NCI-H1436 treated with DMSO at 0.1 percent for 48 hours (cell line): ENCODE results near the gene RGS7.

ENCODE experiments used
- DNase-seq: peaks from one replicate; lab custom pipeline; 2025; lab: John Stamatoyannopoulos, UW

Gene RGS7

DNA sequence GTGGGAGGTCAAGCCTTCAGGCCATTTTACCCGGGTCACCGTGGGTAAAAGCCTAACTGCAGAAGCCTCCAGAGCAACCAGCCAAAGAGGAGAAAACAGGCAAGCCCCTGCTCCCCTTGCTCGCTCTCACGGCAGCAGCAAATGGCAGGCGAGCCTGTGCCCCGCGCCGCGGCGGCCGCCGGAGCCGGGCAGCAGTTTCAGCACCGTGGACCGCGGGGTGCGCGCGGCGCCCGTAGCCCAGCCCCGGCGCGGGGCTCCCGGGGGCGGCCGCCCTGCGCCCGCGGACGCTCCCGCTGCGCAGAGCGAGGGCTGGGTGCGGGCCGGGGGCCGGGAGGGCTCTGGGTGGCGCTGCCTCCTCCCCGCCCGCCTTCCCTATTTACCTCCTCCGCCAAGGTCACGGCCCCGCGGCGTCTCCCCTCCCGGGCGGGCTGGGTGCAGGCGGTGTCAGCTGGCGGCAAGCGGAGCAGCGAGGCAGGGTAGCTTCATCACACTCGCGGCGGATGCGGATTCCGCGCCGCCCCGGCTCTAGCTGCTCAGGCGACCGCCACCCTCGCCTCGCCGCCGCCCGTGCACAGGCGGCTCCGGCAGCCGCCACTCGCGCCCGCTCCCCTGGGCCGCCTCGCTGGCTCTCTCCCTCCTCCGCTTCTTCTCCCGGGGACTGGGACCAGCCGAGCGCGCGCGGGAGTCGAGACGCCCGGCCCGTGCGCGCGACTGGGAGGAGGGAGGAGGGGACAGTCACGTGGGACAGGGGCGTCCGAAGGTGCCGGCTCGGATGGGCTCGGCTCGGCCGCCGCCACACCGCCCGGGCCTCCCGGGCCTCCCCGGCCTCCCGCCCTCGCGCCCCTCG, at the start of gene RGS7:
Gene RGS7 (minus strand): TSS at position 687 of the 847 bp plus-strand sequence.
- peak; percentile 44 for DNase-seq

DNA sequence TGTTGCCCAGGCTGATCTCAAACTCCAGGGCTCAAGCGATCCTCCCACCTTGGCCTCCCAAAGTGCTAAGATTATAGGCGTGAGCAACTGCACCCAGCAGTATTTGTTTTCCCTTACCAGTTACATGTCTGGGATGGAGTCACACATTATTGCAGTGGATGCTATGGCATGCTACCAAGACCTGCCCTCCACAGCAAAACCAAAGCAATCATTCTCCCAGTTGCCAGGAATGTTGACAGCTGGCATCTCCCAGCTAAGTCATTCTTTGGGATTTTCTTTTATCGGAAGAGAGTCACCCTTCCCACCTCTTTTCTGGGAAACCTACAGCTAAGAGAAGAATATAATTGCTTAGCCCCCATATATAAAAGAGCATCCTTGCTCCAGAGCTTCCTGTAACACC, 49.4 kb upstream of the RGS7 start:
- no peak for DNase-seq

DNA sequence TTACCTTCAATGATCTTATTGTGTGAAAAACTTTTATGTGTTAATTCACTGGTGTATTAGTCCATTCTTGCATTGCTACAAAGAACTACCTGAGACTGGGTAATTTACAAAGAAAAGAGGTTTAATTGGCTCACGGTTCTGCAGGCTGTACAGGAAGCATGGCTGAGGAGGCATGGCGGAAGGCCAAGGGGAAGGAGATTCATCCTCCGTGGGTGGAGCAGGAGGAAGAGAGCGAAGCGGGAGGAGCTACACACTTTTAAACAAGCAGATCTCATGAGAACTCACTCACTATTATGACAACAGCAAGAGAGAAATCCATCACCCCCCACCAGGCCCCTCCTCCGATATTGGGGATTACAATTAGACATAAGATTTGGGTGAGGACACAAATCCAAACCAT, 44.2 kb upstream of the RGS7 start:
- DNase-seq, result no peak

DNA sequence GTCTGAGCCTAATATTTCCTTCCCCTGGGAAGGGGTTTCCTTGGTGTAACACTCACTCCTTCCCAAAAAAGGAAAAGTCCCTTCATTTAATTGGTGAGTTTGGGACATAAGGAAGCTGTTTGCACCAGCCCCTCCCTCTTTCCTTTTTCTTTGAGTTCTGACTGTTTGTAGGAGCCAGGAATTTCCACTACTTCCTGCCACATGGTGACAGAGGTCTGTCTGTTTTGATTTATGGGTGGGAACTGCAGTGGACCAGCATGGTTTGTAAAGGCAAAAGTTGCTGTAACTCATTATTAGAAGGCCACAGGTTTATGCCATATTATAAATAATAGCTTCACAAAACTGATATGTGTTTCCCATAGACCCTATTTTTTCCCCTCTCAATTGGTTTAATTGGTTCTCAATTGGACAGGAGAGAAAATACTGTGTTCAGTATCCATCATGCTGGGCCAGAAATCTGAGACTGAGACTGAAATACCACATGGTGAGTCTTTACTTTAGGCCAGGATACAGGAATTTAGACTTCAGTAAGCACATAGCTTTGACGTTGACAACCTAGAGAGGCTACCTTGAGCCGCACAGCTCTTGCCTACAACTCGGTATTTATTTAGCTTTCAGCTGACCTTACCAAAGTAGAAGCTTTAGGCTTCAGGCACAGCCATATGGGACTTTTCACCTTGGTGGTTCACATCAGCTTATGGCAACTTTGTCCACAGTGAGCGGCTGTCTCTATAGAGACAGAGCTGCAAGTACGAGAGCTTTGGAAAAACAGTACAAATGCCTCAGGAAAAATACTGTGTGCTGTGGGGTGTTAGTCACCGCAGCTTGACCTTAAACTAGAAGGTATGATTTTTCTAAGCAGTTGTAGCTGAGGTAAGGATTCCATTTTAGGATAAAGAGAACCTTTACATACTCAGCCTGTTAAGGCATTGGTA, 40.0 kb upstream of the RGS7 start:
- no peak for DNase-seq

DNA sequence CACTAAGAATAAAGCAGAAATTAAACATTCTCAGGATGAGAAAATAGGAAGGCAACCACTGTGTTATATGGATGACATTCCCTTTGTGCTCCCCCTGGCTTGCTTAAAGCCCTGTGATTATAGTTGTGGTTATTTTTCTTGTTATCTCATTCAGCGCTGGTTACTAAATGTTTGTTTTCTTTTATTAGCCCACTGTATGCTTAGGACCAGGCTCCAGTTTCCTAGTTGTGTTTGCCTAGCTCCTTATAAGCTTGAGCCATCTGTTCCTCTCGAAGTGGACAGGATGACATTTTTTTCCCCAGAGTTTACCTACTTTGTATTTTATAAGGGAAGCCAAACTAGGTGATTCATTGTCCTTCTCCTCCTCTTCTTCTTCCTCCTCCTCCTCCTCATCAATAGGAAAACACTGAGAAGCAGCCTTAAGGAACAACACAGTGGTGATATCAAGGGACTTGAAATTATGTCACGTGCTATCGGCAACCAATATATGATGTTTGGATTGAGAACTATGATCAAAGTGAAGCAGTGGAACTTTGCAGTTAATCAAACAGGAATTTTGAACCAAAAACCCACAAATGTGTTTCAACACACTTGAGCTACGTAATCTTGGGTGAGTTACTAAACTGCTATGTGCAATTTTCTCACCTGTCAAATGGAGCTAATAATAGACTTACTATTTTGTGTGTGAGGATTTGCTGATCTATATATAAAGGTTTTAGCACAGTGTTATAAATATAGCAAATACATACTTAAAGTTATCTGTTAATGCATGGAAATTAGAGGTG, 35.1 kb upstream of the RGS7 start:
- no peak for DNase-seq

DNA sequence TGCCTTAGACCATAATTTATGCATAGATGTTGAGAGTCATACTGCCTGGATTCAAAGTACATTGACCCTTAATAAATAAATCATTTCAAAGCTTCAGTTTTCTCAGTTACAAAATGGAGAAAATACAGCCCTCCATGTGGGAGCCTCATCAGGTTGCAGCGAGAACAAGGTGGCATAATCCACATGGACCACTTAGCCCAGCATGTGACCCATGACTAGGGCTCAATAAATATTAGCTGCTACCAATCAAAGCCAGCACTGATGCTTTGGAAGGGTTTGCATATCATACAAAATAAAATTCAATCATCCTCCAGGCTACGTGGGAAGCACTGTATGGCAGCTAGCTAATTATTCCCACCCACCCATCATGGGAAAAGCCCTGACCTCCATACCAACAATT, 33.5 kb upstream of the RGS7 start:
- no peak for DNase-seq

DNA sequence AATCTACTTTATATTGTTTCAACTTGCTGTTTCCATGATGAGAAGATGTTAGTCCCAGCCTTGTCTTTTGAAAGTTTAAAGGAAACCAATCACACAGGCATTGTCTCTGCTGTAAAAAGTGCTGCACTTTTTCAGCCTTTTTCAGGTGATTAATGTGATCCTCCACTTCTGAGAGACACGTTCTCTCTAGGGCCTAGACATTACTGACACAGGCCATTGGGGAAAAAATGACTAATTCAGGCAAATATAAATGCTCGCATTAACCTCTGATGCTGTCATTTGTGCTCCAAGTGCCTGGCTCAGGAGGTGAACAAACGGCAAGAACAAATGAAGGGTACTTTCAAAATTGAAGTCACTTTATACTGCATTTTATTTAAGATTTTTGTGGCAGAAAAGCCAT, 32.4 kb upstream of the RGS7 start:
- no peak for DNase-seq

DNA sequence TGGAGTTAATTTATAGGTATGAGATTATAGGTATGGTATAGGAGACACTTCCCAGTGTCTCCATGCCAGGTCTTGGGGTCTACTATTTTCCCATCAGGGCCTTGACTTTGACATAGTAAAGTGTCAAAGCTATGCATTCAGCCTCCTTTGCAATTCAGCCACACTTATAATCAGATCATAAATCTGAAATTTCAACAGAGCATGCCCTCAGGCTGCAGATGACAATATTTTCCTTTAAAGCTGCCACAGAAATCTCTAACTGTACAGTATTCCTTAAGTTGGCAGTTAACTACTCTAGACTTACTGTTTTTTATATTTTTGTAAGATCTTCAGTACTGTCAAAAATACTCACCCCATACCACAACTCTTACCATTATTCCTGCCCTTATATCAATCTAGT, 30.2 kb upstream of the RGS7 start:
- DNase-seq, result no peak

DNA sequence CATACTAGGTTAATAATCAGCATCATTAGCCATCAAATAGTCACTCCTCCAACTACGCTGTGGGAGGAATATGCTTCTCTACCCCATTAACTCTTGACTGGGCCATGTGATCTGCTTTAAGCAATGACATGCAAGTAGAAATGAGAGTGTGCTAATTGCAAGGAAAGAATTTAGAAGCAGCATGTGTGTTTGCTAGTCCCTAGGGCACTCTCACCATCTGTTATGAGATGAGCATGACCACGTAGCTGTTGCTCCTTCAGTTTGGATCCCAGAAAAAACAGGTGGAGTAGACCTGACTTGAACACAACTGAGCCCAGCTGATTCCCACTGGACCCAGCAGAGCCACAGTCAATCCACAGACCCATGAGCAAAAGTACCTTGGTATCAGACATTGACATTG, 19.7 kb upstream of the RGS7 start:
- DNase-seq, result peak; percentile 26

DNA sequence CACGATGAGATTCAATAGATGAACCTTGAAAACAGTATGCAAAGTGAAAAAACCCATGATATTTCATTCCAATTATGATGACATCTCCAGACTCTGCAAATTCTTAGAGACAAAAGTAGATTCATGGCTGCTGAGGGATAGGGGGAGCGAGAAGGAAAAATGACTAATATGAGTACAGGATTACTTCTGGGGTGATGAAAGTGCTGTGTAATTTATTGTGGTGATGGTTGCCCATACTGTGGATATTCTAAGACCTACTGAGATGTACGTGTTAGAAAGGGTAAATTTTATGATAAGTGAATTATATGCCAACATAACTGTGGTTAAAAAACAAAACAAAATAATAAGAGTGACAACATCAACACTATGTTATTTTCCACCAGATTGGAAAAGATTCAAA, 18.9 kb upstream of the RGS7 start:
- no peak for DNase-seq

DNA sequence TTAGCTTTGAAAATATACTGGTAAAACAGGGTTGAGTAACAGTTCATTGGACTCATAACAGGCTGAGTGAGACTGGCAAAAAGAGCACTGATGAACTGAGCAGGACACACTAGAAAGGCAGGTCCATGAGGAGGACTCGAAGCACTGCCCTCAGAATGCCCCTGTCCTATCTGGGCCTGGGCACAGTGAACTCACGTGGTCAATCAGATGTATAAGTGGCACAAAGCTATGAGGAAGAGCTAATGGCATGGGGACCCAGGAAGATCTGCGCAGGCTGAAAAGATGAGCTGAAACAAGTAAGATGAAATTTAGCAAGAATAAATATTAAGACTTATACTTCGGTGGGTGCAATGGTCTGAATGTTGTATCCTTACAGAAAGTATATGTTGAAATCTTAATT, 9.2 kb upstream of the RGS7 start:
- no peak for DNase-seq

DNA sequence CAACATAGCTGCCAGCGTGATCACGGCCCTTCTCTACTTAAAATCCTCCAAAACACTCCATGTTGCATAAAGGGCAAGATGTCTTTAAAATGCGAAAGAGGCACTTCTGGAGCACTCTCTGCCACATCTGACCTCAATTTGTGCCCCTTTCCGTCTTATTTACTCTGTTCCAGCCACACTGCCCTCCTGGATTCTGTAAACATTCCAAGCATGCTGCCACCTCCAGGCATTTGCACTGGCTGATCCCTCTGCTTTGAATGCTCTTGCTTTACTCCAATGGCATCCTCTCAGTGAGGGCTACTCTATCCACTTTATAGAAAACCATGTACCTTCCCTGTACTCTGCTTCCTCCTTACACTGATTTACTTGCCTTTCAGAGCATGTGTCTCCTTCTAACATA, 5.3 kb upstream of the RGS7 start:
- no peak for DNase-seq

DNA sequence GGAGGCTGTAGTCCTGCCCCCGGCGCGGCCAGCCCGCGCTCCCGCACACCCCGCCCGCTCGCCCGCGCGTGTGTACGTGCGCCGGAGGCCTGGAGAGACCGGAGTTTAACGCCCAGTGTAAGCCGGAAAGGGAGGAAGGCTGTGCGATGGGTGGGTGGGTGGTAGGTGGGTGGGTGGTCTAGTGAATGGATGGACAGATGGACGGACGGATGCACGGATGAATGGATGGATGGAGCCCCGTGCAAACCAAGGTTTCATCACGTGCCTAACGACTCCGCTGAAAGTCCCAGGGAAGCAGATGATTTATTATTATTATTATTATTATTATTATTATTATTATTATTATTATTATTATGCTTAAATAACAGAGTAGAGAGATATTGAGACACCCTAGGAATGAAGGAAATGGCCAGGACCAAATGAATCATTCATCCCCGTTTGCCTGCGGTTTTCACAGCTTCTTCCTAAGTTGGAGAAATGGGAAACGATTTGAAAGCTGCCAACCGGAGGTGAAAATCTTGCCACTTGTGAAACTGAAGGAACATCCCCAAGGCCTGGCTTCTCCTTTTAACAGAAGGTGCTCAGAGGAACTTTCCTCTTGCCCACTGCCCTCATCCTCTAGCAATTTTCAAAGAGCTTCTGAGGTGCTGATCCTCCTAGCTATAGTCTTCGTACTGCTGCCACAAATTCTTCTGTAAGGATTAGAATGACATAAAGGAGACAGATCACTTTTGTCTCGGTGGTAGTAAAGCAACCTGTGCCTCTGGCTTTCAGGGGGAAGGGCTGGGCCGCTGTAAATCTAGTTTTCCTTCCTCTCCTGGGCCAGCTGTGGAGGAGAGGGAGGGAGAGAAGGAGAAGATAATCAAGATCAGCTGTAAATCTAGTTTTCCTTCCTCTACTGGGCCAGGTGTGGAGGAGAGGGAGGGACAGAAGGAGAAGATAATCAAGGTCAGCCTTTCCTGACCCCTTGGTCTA, 648 bp upstream of the RGS7 start:
- DNase-seq, result no peak

DNA sequence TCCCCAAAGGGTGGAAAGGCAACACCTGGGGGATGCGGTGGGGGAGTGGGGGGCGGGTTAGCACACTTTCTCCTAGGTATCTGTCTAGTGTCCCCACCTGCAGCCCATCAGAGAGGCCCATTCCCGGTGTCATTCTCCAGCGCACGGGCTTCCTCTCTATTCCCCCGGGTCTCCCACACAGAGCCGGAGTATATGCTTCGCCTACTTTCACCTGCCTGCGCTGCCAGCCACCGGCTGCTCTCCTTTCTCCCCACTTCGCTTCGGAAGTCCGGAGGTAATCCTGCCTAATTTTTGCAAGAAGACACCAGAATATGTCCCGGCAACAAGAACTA, 852 bp downstream of the RGS7 start:
- DNase-seq, result no peak

DNA sequence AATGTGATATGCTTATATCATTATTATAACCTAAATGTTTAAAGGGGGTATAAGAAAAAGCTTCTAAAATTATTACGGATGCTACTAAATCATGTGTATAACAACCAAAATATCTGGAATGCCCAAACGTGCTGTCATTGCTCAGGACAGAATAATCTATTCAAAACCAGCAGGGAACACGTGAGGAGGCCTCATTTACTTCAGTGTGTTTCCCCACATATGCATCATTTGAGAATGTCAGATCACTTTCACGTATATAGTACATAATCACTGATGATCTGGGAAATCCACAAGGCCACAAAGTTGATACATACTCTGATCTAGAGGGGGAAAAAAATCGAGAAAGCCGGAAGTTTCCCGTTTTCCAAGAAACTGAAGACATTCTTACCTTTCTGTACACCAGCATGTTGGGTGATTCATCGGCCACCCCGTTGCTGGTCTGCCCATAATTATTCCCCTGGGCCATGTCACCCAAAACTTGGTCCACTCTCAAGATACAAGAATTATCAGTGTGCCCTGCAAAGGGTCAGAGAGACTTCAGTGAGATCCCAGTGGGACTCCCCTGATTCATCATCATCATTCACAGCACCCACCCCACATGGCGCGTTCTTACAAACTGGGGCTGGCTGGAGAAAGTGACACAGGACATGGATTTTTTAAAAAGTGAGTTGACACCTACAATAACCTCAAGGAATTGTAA, 1.5 kb downstream of the RGS7 start:
- no peak for DNase-seq

DNA sequence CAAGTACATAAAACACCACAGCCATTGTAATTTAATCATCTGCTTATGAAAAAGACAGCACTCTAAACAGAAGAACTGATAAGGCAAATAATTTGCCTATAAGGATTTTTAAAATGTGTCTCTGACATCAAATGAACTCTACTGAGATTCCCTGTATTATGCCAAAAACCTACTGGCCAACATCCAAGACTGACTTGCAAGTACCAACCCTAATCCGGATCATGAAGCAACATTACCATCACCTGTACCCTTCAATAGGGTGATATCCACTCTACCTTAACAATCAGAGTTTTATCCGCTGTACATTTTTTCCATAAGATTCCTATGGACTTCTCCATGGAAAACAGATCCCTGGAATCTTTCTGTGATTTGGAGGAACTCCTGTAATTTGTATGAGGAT, 4.6 kb downstream of the RGS7 start:
- no peak for DNase-seq

DNA sequence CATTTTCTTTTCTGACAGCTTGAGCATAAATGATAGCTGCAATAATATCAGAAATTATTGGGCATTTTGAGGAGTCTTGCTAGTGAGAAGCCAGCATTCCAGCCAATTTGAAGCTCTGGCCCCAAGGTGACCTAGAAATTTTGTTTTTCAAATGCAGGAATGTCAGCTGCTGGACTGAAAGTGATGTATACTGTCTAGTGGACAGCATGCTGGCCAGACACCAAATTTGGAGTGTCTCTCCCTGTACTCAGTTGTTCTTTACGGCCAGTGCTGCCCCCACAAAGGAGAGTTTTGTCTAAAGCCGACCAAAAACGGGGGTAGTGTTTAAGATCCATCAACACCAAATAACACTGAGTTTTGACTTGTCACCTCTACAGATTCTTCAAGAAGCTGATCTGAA, 5.2 kb downstream of the RGS7 start:
- DNase-seq, result no peak

DNA sequence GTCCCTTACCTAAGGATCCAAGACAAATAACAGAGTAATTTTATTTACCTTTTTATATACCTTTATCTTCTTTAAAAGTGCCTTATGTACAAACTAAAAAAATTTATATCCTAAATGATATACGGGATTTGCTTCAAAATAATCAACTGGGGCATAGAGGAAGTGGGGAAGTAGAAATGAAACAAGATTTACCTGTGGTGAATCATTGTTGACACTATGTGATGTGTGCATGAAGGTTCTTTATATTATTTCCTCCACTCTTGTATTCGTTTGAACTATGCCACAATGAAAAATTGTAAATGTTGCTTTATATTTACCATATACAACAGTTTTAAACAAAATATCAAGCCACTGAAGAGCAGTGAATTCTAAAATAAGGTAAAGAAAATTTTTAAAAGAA, 13.0 kb downstream of the RGS7 start:
- no peak for DNase-seq

DNA sequence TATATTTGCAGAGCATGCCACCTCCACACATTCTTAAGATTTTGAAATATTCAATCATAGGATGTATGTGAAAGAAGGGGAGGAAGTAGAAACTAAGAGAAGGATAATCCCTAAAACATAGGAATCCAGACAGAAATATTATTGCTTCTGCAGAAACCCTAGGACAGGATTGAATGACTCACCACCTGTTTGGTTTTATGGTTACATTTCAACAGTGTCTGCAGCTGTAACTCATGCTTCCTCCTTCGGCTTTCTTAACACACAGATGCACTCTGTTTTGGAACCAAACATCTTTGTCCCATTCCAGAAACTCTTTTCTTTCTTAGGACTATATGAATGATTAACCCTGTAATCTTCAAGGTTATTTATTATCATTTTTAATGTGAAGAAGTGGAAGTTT, 20.7 kb downstream of the RGS7 start:
- DNase-seq, result no peak

DNA sequence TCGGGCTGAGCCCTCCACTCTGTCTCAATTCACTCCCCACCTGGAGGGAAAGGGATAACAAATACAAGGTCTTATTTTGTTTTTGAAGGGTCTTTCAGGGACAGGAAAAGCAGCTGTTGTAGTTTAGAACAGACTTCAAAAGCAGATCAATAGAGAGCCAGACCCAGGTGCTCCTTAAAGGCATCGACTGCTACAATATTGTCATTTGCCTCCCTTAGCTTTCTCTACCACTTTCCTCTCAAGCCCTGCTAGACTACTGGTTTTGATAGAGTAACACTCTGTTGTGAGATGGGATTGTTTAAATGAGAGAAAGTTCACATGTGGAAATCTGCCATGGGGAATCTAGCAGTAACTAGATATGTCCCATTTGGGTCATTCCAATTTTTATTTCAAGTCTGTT, 24.0 kb downstream of the RGS7 start:
- no peak for DNase-seq

DNA sequence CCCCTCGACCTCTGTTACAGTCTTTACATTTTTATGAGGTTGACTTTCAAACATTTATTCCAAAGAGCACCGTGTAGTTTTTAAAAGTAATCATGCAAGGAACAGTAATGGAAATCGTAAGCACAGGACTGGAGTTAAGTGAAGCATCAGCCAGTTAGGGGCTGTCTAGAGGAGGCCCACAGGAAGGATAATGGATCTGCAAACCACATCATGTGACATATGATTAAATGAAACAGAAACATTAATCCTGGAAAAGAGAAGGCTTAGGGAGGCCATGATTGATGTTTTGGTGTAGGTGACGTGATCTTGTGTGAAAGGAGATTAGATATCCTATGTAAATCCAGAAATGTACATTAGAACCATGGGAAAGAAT, 25.0 kb downstream of the RGS7 start:
- DNase-seq, result no peak
